Ishikawa (cell line): ENCODE measurements around the gene ECSCR.

Source experiments
- CEBPB ChIP-seq: IDR thresholded peaks from 2 replicates; pipeline ENCODE4 v1.6.1; 2012
- CREB1 ChIP-seq: IDR thresholded peaks from 2 replicates; pipeline ENCODE4 v1.6.1; 2012; ENCODE audit warnings: low read depth
- EGR1 ChIP-seq: IDR thresholded peaks from 2 replicates; pipeline ENCODE4 v1.6.1; 2012
- EP300 ChIP-seq: IDR thresholded peaks from 2 replicates; pipeline ENCODE4 v1.6.1; 2012; ENCODE audit warnings: borderline replicate concordance
- FOXM1 ChIP-seq: IDR thresholded peaks from 2 replicates; pipeline ENCODE4 v1.6.1; 2012; ENCODE audit warnings: low read depth, borderline replicate concordance
- MAX ChIP-seq: IDR thresholded peaks from 2 replicates; pipeline ENCODE4 v1.6.1; 2012
- NFIC ChIP-seq: IDR thresholded peaks from 2 replicates; pipeline ENCODE4 v1.6.1; 2012
- RAD21 ChIP-seq: IDR thresholded peaks from 2 replicates; pipeline ENCODE4 v1.6.1; 2012; ENCODE audit warnings: low read depth
- REST ChIP-seq: IDR thresholded peaks from 2 replicates; pipeline ENCODE4 v1.6.1; 2012; ENCODE audit warnings: low read depth, mild to moderate bottlenecking
- TAF1 ChIP-seq: IDR thresholded peaks from 2 replicates; pipeline ENCODE4 v1.6.1; 2012; ENCODE audit warnings: low read depth, mild to moderate bottlenecking
- TCF12 ChIP-seq: IDR thresholded peaks from 2 replicates; pipeline ENCODE4 v1.6.1; 2012; ENCODE audit warnings: low read depth
- TEAD4 ChIP-seq: IDR thresholded peaks from 2 replicates; pipeline ENCODE4 v1.6.1; 2012
- YY1 ChIP-seq: IDR thresholded peaks from 2 replicates; pipeline ENCODE4 v1.6.1; 2012; ENCODE audit warnings: low read depth
- ZBTB7A ChIP-seq: IDR thresholded peaks from 2 replicates; pipeline ENCODE4 v1.6.1; 2012; ENCODE audit warnings: low read depth

- TF ChIP-seq EP300 (no peak), EGR1 (no peak), NFIC (no peak), REST (no peak), ZBTB7A (no peak), RAD21 (no peak), CREB1 (no peak), TCF12 (no peak), TAF1 (no peak), FOXM1 (no peak), YY1 (no peak), TEAD4 (no peak), CEBPB (no peak), MAX (no peak)
These were observed 43.8 kb downstream of the ECSCR start for GRCh38 chr5:139418793-139419192.
